CD8-positive, alpha-beta memory T cell (primary cell): ENCODE measurements around the gene EIPR1. TPM values are rescaled to one million over a fixed set of nuclear protein-coding genes. Genes with fewer than 3 reads are reported as not detected.
"Not testable (repeated sequence)": the region's sequence is repeated elsewhere in the genome, so short reads cannot be mapped to it uniquely, and the experiment has no call there.

Experiments
- CTCF ChIA-PET: fragments of 350-600 bp; sonication (Branson Sonifier 250); formaldehyde crosslinking; loops from one replicate; lab custom pipeline; 2021; ENCODE audit warnings: antibody characterized with exemption; lab: Charles Lee
- POLR2A ChIA-PET: fragments of 350-600 bp; sonication (Branson Sonifier 250); formaldehyde crosslinking; loops from one replicate; lab custom pipeline; 2021; ENCODE audit warnings: antibody characterized with exemption; lab: Charles Lee
- DNase-seq, 5 donors: peaks; one replicate each; pipeline versions ENCODE4 v3.0.0 to v3.0.0-alpha.2; 2020 to 2022; ENCODE audit warnings: mixed read lengths in 1 of 5
- H3K27ac ChIP-seq: one replicate; pipeline ENCODE4 v1.7.0; 2013; ENCODE audit warnings: low read depth, mild to moderate bottlenecking, low read length, moderate library complexity
- H3K27me3 ChIP-seq: 2 replicates; pipeline ENCODE4 v1.7.0; 2013; ENCODE audit warnings: low read length, mild to moderate bottlenecking; ENCODE audit not compliant: insufficient read depth, poor library complexity, severe bottlenecking
- H3K36me3 ChIP-seq: 2 replicates; pipeline ENCODE4 v1.7.0; 2013; ENCODE audit warnings: mild to moderate bottlenecking, low read length, moderate library complexity; ENCODE audit not compliant: insufficient read depth
- H3K4me1 ChIP-seq: 2 replicates; pipeline ENCODE4 v1.7.0; 2013; ENCODE audit warnings: mild to moderate bottlenecking, low read length, moderate library complexity; ENCODE audit not compliant: insufficient read depth
- H3K4me3 ChIP-seq: 2 replicates; pipeline ENCODE4 v1.7.0; 2013; ENCODE audit warnings: mild to moderate bottlenecking, low read length
- H3K9me3 ChIP-seq: 2 replicates; pipeline ENCODE4 v1.7.0; 2013; ENCODE audit warnings: mild to moderate bottlenecking, low read length
- H3K27ac Mint-ChIP-seq, 8 donors: one replicate each; pipeline ENCODE4 v1.8.0; 2020 to 2021; ENCODE audit warnings: mixed read lengths in 8 of 8, mild to moderate bottlenecking in 6 of 8, inconsistent platforms in 3 of 8, moderate library complexity in 3 of 8
- H3K27me3 Mint-ChIP-seq, 2 donors: one replicate each; pipeline ENCODE4 v1.8.0; 2020 to 2021; ENCODE audit warnings: mixed read lengths in 2 of 2, mild to moderate bottlenecking in 1 of 2, moderate library complexity in 1 of 2
- H3K36me3 Mint-ChIP-seq, 3 donors: one replicate each; pipeline ENCODE4 v1.8.0; 2020 to 2021; ENCODE audit warnings: mixed read lengths in 3 of 3, inconsistent platforms in 1 of 3, mild to moderate bottlenecking in 1 of 3
- H3K4me1 Mint-ChIP-seq, 3 donors: one replicate each; pipeline ENCODE4 v1.8.0; 2020 to 2021; ENCODE audit warnings: mixed read lengths in 3 of 3, inconsistent platforms in 1 of 3, mild to moderate bottlenecking in 1 of 3
- H3K4me3 Mint-ChIP-seq, 7 donors: one replicate each; pipeline ENCODE4 v1.8.0; 2020 to 2021; ENCODE audit warnings: mixed read lengths in 7 of 7, mild to moderate bottlenecking in 6 of 7, moderate library complexity in 4 of 7, inconsistent platforms in 2 of 7
- H3K9me3 Mint-ChIP-seq, 5 donors: one replicate each; pipeline ENCODE4 v1.8.0; 2020 to 2022; ENCODE audit warnings: mixed read lengths in 5 of 5, mild to moderate bottlenecking in 3 of 5, moderate library complexity in 2 of 5, inconsistent platforms in 1 of 5
- polyA plus RNA-seq: library from polyadenylated mRNA; unstranded; fragments of 300-500 nt; fragmentation: Illumina TruSeq; gene quantifications from one replicate; pipeline ENCODE4 v1.2.3, GENCODE V29; 2021
- total RNA-seq, 2 experiments: library from RNA; stranded (reverse); gene quantifications; one replicate each; pipeline ENCODE4 v1.2.3, GENCODE V29; 2021

Gene EIPR1
- total and polyA plus RNA-seq, 3 experiments from 2014 or later = 39.2 to 43.9 (median 41.6) TPM

GRCh38 chr2:3365219-3365618 is 12.4 kb downstream of the EIPR1 start:
- DNase-seq = no peak
- ChIA-PET CTCF (interaction anchor here (1.6 kb wide), 1 partner anchor 22 kb away, joined by 3 read pairs; no protein-coding TSS in a partner anchor), POLR2A (no interaction called here)
- H3K4me3 ChIP-seq = no peak overlapping the region
- H3K4me1 ChIP-seq = no peaks in the 10 kb centered on the region
- H3K27me3 ChIP-seq = no peaks in the 10 kb centered on the region
- Mint-ChIP-seq H3K9me3 (no peaks in the 10 kb centered on the region), H3K36me3 (peaks cover 6 to 14% (median 6%) of the 10 kb centered on the region in 3 donors), H3K4me3 (no peak overlapping the region), H3K27ac (no peak overlapping the region), H3K27me3 (no peaks in the 10 kb centered on the region), H3K4me1 (peaks cover 32 to 59% (median 49%) of the 10 kb centered on the region in 3 donors)
- H3K9me3 ChIP-seq = no peaks in the 10 kb centered on the region
- no peak overlapping the region for H3K27ac ChIP-seq
- H3K36me3 ChIP-seq = no peaks in the 10 kb centered on the region

GRCh38 chr2:3361518-3362389 is 15.9 kb downstream of the EIPR1 start:
- peaks cover 0 to 9% (median 6%) of the 10 kb centered on the region in 3 donors for H3K36me3 Mint-ChIP-seq
- H3K4me3 Mint-ChIP-seq = no peak overlapping the region
- H3K27me3 Mint-ChIP-seq = no peaks in the 10 kb centered on the region
- H3K4me3 ChIP-seq = no peak overlapping the region
- H3K4me1 Mint-ChIP-seq = peaks cover 33 to 57% (median 51%) of the 10 kb centered on the region in 3 donors
- peak overlapping the region in 2 of 8 donors; percentile 31 to 84 for H3K27ac Mint-ChIP-seq
- no peaks in the 10 kb centered on the region for H3K4me1 ChIP-seq
- H3K36me3 ChIP-seq = no peaks in the 10 kb centered on the region
- H3K27ac ChIP-seq = no peak overlapping the region
- ChIA-PET CTCF (no interaction called here), POLR2A (no interaction called here)
- H3K27me3 ChIP-seq = no peaks in the 10 kb centered on the region
- H3K9me3 ChIP-seq = no peaks in the 10 kb centered on the region
- DNase-seq = no peak
- no peaks in the 10 kb centered on the region for H3K9me3 Mint-ChIP-seq

- peaks cover 26 to 48% (median 35%) of the 10 kb centered on the region in 3 donors for H3K4me1 Mint-ChIP-seq
- Histone ChIP-seq H3K36me3 (peaks cover 5% of the 10 kb centered on the region), H3K4me1 (no peaks in the 10 kb centered on the region), H3K9me3 (no peaks in the 10 kb centered on the region), H3K27ac (no peak overlapping the region), H3K27me3 (no peaks in the 10 kb centered on the region), H3K4me3 (no peak overlapping the region)
- POLR2A ChIA-PET = no interaction called here
- no peaks in the 10 kb centered on the region for H3K27me3 Mint-ChIP-seq
- H3K36me3 Mint-ChIP-seq = peaks cover 4 to 23% (median 7%) of the 10 kb centered on the region in 3 donors
- CTCF ChIA-PET = no interaction called here
- no peak for DNase-seq
- no peak overlapping the region for H3K4me3 Mint-ChIP-seq
- H3K9me3 Mint-ChIP-seq = no peaks in the 10 kb centered on the region
- peak overlapping the region in 2 of 8 donors; percentile 3 to 5 for H3K27ac Mint-ChIP-seq
These were observed 19.7 kb downstream of the EIPR1 start for GRCh38 chr2:3357926-3358325.

- H3K27me3 ChIP-seq, H3K27me3 Mint-ChIP-seq, H3K4me3 Mint-ChIP-seq, H3K9me3 Mint-ChIP-seq, H3K36me3 ChIP-seq, H3K9me3 ChIP-seq, POLR2A ChIA-PET, CTCF ChIA-PET, DNase-seq, H3K27ac ChIP-seq, H3K4me1 ChIP-seq, H3K4me3 ChIP-seq: not testable (repeated sequence)
- Mint-ChIP-seq H3K4me1 (peaks cover 24 to 44% (median 33%) of the 10 kb centered on the region in 3 donors), H3K36me3 (peaks cover 8 to 28% (median 9%) of the 10 kb centered on the region in 3 donors), H3K27ac (peak overlapping the region in 2 of 8 donors; percentile 39 to 63)
These were observed 20.2 kb downstream of the EIPR1 start for GRCh38 chr2:3357446-3357845.

GRCh38 chr2:3356799-3357198 is 20.8 kb downstream of the EIPR1 start:
- ChIA-PET CTCF (no interaction called here), POLR2A (no interaction called here)
- Histone ChIP-seq H3K4me1 (no peaks in the 10 kb centered on the region), H3K27ac (no peak overlapping the region), H3K4me3 (no peak overlapping the region), H3K36me3 (peaks cover 5% of the 10 kb centered on the region), H3K9me3 (no peaks in the 10 kb centered on the region), H3K27me3 (no peaks in the 10 kb centered on the region)
- DNase-seq = no peak
- H3K4me3 Mint-ChIP-seq = no peak overlapping the region
- no peak overlapping the region for H3K27ac Mint-ChIP-seq
- H3K27me3 Mint-ChIP-seq = no peaks in the 10 kb centered on the region
- peaks cover 23 to 37% (median 26%) of the 10 kb centered on the region in 3 donors for H3K4me1 Mint-ChIP-seq
- H3K9me3 Mint-ChIP-seq = peaks cover 0 to 4% (median 0%) of the 10 kb centered on the region in 5 donors
- H3K36me3 Mint-ChIP-seq = peaks cover 9 to 30% (median 12%) of the 10 kb centered on the region in 3 donors

GRCh38 chr2:3355951-3356569 is 21.6 kb downstream of the EIPR1 start:
- Histone ChIP-seq H3K9me3 (no peaks in the 10 kb centered on the region), H3K4me3 (no peak overlapping the region), H3K27ac (no peak overlapping the region), H3K36me3 (peaks cover 5% of the 10 kb centered on the region), H3K4me1 (no peaks in the 10 kb centered on the region), H3K27me3 (no peaks in the 10 kb centered on the region)
- Mint-ChIP-seq H3K36me3 (peaks cover 12 to 34% (median 17%) of the 10 kb centered on the region in 3 donors), H3K27me3 (no peaks in the 10 kb centered on the region), H3K27ac (peak overlapping the region in 2 of 8 donors; percentile 10 to 29), H3K4me3 (no peak overlapping the region), H3K9me3 (peaks cover 0 to 4% (median 0%) of the 10 kb centered on the region in 5 donors), H3K4me1 (peaks cover 19 to 30% (median 26%) of the 10 kb centered on the region in 3 donors)
- ChIA-PET POLR2A (no interaction called here), CTCF (no interaction called here)
- DNase-seq = no peak

GRCh38 chr2:3354986-3355385 is 22.6 kb downstream of the EIPR1 start:
- H3K27ac Mint-ChIP-seq = peak overlapping the region in 2 of 8 donors; percentile 33 to 52

GRCh38 chr2:3349211-3349693 is 28.4 kb downstream of the EIPR1 start:
- Mint-ChIP-seq H3K9me3 (peaks cover 0 to 4% (median 4%) of the 10 kb centered on the region in 5 donors), H3K4me1 (peaks cover 0 to 5% (median 4%) of the 10 kb centered on the region in 3 donors), H3K36me3 (peaks cover 29 to 74% (median 38%) of the 10 kb centered on the region in 3 donors), H3K27me3 (no peaks in the 10 kb centered on the region), H3K27ac (no peak overlapping the region), H3K4me3 (no peak overlapping the region)
- DNase-seq = no peak
- no peak overlapping the region for H3K4me3 ChIP-seq
- H3K27me3 ChIP-seq = no peaks in the 10 kb centered on the region
- H3K36me3 ChIP-seq = peaks cover 5% of the 10 kb centered on the region
- POLR2A ChIA-PET = no interaction called here
- no peaks in the 10 kb centered on the region for H3K9me3 ChIP-seq
- CTCF ChIA-PET = no interaction called here
- H3K27ac ChIP-seq = no peak overlapping the region
- no peaks in the 10 kb centered on the region for H3K4me1 ChIP-seq

More at GRCh38 chr2:3354986-3355385, 22.6 kb downstream of the EIPR1 start:
- Mint-ChIP-seq H3K9me3 (peaks cover 0 to 4% (median 4%) of the 10 kb centered on the region in 5 donors), H3K4me3 (no peak overlapping the region), H3K4me1 (peaks cover 16 to 26% (median 24%) of the 10 kb centered on the region in 3 donors), H3K27me3 (no peaks in the 10 kb centered on the region), H3K36me3 (peaks cover 17 to 41% (median 27%) of the 10 kb centered on the region in 3 donors)
- DNase-seq = no peak
- ChIA-PET CTCF (no interaction called here), POLR2A (no interaction called here)
- Histone ChIP-seq H3K4me1 (no peaks in the 10 kb centered on the region), H3K9me3 (no peaks in the 10 kb centered on the region), H3K27ac (no peak overlapping the region), H3K27me3 (no peaks in the 10 kb centered on the region), H3K36me3 (peaks cover 5% of the 10 kb centered on the region), H3K4me3 (no peak overlapping the region)
